SW 1271 (cell line): ENCODE results near the gene NAIF1.
A peak's percentile ranks its signal among the peaks of the same experiment; 100 is the strongest.
"Not testable (repeated sequence)": the region's sequence is repeated elsewhere in the genome, so short reads cannot be mapped to it uniquely, and the experiment has no call there.

Experiments
- DNase-seq, 2 experiments: peaks; one replicate each; lab custom pipeline; 2025; lab: John Stamatoyannopoulos, UW

The NAIF1 gene

GRCh38 chr9:128066713-128067644 lies at the start of gene NAIF1:
TSS of gene NAIF1 (minus strand) at chr9:128067320. CDS start at chr9:128067101, 219 bp downstream.
- peak; percentile 97 to 100 for DNase-seq

GRCh38 chr9:128116104-128117083 lies 49.3 kb upstream of the NAIF1 start:
- no peak for DNase-seq

GRCh38 chr9:128115187-128116103 lies 48.3 kb upstream of the NAIF1 start:
- no peak for DNase-seq

- DNase-seq: no peak
Measured at GRCh38 chr9:128114326-128115186, 47.4 kb upstream of the NAIF1 start.

GRCh38 chr9:128113526-128114325 lies 46.6 kb upstream of the NAIF1 start:
- DNase-seq: no peak

- DNase-seq: not testable (repeated sequence)
Measured at GRCh38 chr9:128111726-128112125, 44.6 kb upstream of the NAIF1 start.

GRCh38 chr9:128109050-128109709 lies 42.1 kb upstream of the NAIF1 start:
- DNase-seq: no peak

- no peak for DNase-seq
Measured at GRCh38 chr9:128108269-128109049, 41.3 kb upstream of the NAIF1 start.

GRCh38 chr9:128107468-128108268 lies 40.5 kb upstream of the NAIF1 start:
- DNase-seq: no peak

- DNase-seq: no peak
Measured at GRCh38 chr9:128106940-128107467, 39.9 kb upstream of the NAIF1 start.

- DNase-seq: no peak
Measured at GRCh38 chr9:128106181-128106939, 39.2 kb upstream of the NAIF1 start.

- no peak for DNase-seq
Measured at GRCh38 chr9:128105538-128106175, 38.5 kb upstream of the NAIF1 start.

GRCh38 chr9:128104171-128104618 lies 37.1 kb upstream of the NAIF1 start:
- no peak for DNase-seq

GRCh38 chr9:128103589-128103962 lies 36.5 kb upstream of the NAIF1 start:
- no peak for DNase-seq

GRCh38 chr9:128102861-128103588 lies 35.9 kb upstream of the NAIF1 start:
- DNase-seq: no peak
